HL-60 (cell line): Measurements from ENCODE around the gene SYP.

ENCODE experiments used
- DNase-seq, 2 experiments: peaks; one replicate each; pipeline ENCODE4 v3.0.0-alpha.2; 2010 to 2020; ENCODE audit warnings: low read depth in 1 of 2, low spot score in 1 of 2
- H3K27ac ChIP-seq: fragments of 250-450 bp; sonication (Bioruptor Pico); replicated peaks from 2 replicates; pipeline ENCODE4 v1.5.1; 2020; ENCODE audit warnings: mild to moderate bottlenecking, moderate library complexity
- H3K27me3 ChIP-seq: fragments of 250-450 bp; sonication (Bioruptor Pico); 2 replicates; pipeline ENCODE4 v1.5.1; 2021; ENCODE audit warnings: mild to moderate bottlenecking, moderate library complexity; ENCODE audit not compliant: insufficient read depth, poor library complexity, severe bottlenecking
- H3K4me3 ChIP-seq: replicated peaks from 2 replicates; pipeline ENCODE4 v1.5.1; 2011; ENCODE audit warnings: mild to moderate bottlenecking, control low read depth, low read length; ENCODE audit not compliant: insufficient read depth
- GABPA ChIP-seq: IDR thresholded peaks from 2 replicates; pipeline ENCODE4 v1.6.1; 2012; ENCODE audit warnings: low read depth
- POLR2AphosphoS5 ChIP-seq: IDR thresholded peaks from 2 replicates; pipeline ENCODE4 v1.6.1; 2012; ENCODE audit warnings: low read depth
- SPI1 ChIP-seq: IDR thresholded peaks from 2 replicates; pipeline ENCODE4 v1.6.1; 2012; ENCODE audit warnings: low read depth, mild to moderate bottlenecking, borderline replicate concordance
- TF ChIP-seq, protein P1 (sequence below): IDR thresholded peaks from 2 replicates; pipeline ENCODE4 v1.6.1; 2012; ENCODE audit warnings: low read depth; ENCODE audit not compliant: insufficient replicate concordance
- TF ChIP-seq, protein P2 (sequence below): IDR thresholded peaks from one replicate; pipeline ENCODE4 v1.5.1; 2011; ENCODE audit warnings: low read length, control low read depth, inconsistent platforms; ENCODE audit not compliant: insufficient read depth

The SYP gene

DNA sequence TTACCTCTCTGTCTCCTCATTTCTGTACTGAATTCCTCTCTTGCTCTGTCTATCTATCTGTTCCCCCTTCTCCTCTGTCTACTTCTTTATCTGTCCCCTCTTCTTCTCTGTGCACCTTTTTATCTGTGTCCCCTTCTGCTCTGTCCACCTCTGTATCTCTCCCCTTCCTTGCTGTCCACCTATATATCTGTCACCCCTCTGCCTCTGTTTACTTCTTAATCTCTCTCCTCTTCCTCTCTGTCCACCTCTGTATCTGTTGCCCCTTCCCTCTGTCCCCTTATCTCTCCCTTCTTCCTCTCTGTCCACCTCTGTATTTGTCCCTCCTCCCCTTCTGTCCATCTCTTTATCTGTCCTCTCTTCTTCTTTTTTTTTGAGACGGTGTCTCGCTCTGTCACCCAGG is 44.2 kb upstream of the SYP start:
- no peak for TF ChIP-seq SPI1
- no peak for TF ChIP-seq POLR2AphosphoS5
- TF ChIP-seq, protein P1, sequence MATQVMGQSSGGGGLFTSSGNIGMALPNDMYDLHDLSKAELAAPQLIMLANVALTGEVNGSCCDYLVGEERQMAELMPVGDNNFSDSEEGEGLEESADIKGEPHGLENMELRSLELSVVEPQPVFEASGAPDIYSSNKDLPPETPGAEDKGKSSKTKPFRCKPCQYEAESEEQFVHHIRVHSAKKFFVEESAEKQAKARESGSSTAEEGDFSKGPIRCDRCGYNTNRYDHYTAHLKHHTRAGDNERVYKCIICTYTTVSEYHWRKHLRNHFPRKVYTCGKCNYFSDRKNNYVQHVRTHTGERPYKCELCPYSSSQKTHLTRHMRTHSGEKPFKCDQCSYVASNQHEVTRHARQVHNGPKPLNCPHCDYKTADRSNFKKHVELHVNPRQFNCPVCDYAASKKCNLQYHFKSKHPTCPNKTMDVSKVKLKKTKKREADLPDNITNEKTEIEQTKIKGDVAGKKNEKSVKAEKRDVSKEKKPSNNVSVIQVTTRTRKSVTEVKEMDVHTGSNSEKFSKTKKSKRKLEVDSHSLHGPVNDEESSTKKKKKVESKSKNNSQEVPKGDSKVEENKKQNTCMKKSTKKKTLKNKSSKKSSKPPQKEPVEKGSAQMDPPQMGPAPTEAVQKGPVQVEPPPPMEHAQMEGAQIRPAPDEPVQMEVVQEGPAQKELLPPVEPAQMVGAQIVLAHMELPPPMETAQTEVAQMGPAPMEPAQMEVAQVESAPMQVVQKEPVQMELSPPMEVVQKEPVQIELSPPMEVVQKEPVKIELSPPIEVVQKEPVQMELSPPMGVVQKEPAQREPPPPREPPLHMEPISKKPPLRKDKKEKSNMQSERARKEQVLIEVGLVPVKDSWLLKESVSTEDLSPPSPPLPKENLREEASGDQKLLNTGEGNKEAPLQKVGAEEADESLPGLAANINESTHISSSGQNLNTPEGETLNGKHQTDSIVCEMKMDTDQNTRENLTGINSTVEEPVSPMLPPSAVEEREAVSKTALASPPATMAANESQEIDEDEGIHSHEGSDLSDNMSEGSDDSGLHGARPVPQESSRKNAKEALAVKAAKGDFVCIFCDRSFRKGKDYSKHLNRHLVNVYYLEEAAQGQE: no peak
- TF ChIP-seq, protein P2, sequence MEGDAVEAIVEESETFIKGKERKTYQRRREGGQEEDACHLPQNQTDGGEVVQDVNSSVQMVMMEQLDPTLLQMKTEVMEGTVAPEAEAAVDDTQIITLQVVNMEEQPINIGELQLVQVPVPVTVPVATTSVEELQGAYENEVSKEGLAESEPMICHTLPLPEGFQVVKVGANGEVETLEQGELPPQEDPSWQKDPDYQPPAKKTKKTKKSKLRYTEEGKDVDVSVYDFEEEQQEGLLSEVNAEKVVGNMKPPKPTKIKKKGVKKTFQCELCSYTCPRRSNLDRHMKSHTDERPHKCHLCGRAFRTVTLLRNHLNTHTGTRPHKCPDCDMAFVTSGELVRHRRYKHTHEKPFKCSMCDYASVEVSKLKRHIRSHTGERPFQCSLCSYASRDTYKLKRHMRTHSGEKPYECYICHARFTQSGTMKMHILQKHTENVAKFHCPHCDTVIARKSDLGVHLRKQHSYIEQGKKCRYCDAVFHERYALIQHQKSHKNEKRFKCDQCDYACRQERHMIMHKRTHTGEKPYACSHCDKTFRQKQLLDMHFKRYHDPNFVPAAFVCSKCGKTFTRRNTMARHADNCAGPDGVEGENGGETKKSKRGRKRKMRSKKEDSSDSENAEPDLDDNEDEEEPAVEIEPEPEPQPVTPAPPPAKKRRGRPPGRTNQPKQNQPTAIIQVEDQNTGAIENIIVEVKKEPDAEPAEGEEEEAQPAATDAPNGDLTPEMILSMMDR: no peak
- TF ChIP-seq GABPA: no peak
- H3K4me3 ChIP-seq: no peak overlapping the region

DNA sequence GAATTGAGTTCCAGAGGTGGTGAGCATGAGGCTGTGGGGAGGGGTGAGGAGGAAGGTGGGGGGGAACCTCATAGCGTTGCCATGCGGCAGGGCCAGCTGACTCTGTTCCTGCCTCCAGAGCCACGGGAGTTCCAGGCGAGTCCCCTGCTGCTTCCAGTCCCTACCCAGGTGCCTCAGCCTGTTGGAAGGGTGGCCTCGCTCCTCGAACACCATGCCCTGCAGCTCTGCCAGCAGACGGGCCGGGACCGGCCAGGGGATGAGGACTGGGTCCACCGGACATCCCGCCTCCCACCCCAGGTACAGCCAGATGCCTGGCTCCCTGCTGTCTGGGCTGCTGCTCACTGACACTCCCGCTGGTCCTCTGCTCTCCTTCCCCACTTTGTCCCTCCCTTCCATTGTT is 43.2 kb upstream of the SYP start:
- no peak for DNase-seq
- TF ChIP-seq, protein P2: no peak
- TF ChIP-seq SPI1 (no peak), GABPA (no peak), POLR2AphosphoS5 (no peak)
- TF ChIP-seq, protein P1: no peak
- Histone ChIP-seq H3K27ac (no peak overlapping the region), H3K27me3 (no peaks in the 10 kb centered on the region), H3K4me3 (no peak overlapping the region)

More for the DNA sequence above, 44.2 kb upstream of the SYP start:
- no peak for DNase-seq
- Histone ChIP-seq H3K27me3 (no peaks in the 10 kb centered on the region), H3K27ac (no peak overlapping the region)

DNA sequence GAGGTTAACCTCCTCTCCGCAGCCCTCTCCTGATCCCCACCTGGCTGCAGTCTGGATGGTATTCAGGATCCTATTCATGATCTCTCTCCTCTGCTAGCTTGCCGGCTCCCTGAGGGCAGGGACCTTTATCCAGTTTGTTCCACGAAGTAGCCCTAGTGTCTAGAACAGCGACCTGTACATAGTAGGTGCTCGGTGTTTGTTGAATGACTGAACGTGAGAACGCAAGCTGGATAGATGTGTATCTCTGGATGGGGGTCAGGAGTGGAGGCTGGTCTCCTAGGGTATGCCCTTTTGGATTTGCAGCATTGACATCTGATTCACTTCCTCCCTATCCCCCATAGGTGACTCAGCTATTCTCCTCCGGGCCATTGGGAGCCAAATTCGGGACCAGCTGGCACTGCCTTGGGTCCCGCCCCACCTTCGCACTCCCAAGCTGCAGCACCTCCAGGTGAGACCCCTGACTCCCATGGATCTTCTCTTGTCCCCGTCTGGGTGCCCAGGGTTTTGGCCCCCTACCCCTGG is 42.6 kb upstream of the SYP start:
- no peak overlapping the region for H3K27ac ChIP-seq
- no peak for DNase-seq
- no peaks in the 10 kb centered on the region for H3K27me3 ChIP-seq
- no peak overlapping the region for H3K4me3 ChIP-seq
- TF ChIP-seq, protein P2: no peak
- TF ChIP-seq GABPA (no peak), POLR2AphosphoS5 (no peak), SPI1 (no peak)
- TF ChIP-seq, protein P1: no peak
